H9 (cell line): ENCODE measurements around the gene FGF22. TPM values are rescaled to one million over a fixed set of nuclear protein-coding genes. Genes with fewer than 3 reads are reported as not detected.

Experiments used
- DNase-seq: peaks from one replicate; pipeline ENCODE4 v3.0.0-alpha.2; 2017
- H2AFZ ChIP-seq: one replicate; pipeline ENCODE4 v1.6.1; 2013; ENCODE audit warnings: mild to moderate bottlenecking, low read length, control low read depth, moderate library complexity
- H2AK5ac ChIP-seq: 2 replicates; pipeline ENCODE4 v1.6.1; 2013; ENCODE audit warnings: low read length, control low read depth, mixed read lengths; ENCODE audit not compliant: insufficient read length
- H2BK120ac ChIP-seq: one replicate; pipeline ENCODE4 v1.6.1; 2013; ENCODE audit warnings: low read depth, mild to moderate bottlenecking, low read length, control low read depth, inconsistent platforms; ENCODE audit not compliant: poor library complexity, severe bottlenecking
- H2BK12ac ChIP-seq: 2 replicates; pipeline ENCODE4 v1.6.1; 2013; ENCODE audit warnings: low read length, control low read depth, mixed read lengths, low read depth; ENCODE audit not compliant: insufficient read length
- H2BK15ac ChIP-seq: 2 replicates; pipeline ENCODE4 v1.6.1; 2013; ENCODE audit warnings: low read depth, low read length, control low read depth
- H2BK20ac ChIP-seq: one replicate; pipeline ENCODE4 v1.6.1; 2013; ENCODE audit warnings: low read depth, mild to moderate bottlenecking, low read length, control low read depth, inconsistent platforms; ENCODE audit not compliant: poor library complexity, severe bottlenecking
- H2BK5ac ChIP-seq: 2 replicates; pipeline ENCODE4 v1.6.1; 2013; ENCODE audit warnings: low read length, control low read depth, mixed read lengths; ENCODE audit not compliant: insufficient read length
- H3K14ac ChIP-seq: 2 replicates; pipeline ENCODE4 v1.6.1; 2013; ENCODE audit warnings: low read length, control low read depth; ENCODE audit not compliant: insufficient read depth
- H3K18ac ChIP-seq: 2 replicates; pipeline ENCODE4 v1.6.1; 2013; ENCODE audit warnings: low read depth, mild to moderate bottlenecking, mixed read lengths, low read length, control low read depth; ENCODE audit not compliant: insufficient read length
- H3K23ac ChIP-seq: 2 replicates; pipeline ENCODE4 v1.6.1; 2013; ENCODE audit warnings: low read length, control low read depth, mixed read lengths, low read depth; ENCODE audit not compliant: insufficient read length
- H3K23me2 ChIP-seq: 2 replicates; pipeline ENCODE4 v1.6.1; 2013; ENCODE audit warnings: low read depth, mild to moderate bottlenecking, mixed read lengths, low read length, control low read depth; ENCODE audit not compliant: insufficient read length, poor library complexity, severe bottlenecking
- H3K27ac ChIP-seq: 2 replicates; pipeline ENCODE4 v1.5.1; 2013; ENCODE audit warnings: low read length, control low read depth, mixed read lengths, low read depth; ENCODE audit not compliant: insufficient read length
- H3K27me3 ChIP-seq: 2 replicates; pipeline ENCODE4 v1.6.1; 2013; ENCODE audit warnings: low read length, control low read depth, inconsistent platforms; ENCODE audit not compliant: insufficient read depth
- H3K4ac ChIP-seq: 2 replicates; pipeline ENCODE4 v1.6.1; 2013; ENCODE audit warnings: low read depth, mild to moderate bottlenecking, control low read depth, inconsistent platforms, low read length, moderate library complexity
- H3K4me1 ChIP-seq: 2 replicates; pipeline ENCODE4 v1.6.1; 2013; ENCODE audit warnings: low read length, control low read depth, inconsistent platforms; ENCODE audit not compliant: insufficient read depth
- H3K4me2 ChIP-seq: 2 replicates; pipeline ENCODE4 v1.6.1; 2013; ENCODE audit warnings: low read length, control low read depth, mixed read lengths; ENCODE audit not compliant: insufficient read length, insufficient read depth
- H3K56ac ChIP-seq: 2 replicates; pipeline ENCODE4 v1.6.1; 2013; ENCODE audit warnings: low read depth, mild to moderate bottlenecking, mixed read lengths, low read length, control low read depth; ENCODE audit not compliant: insufficient read length
- H3K79me1 ChIP-seq: 2 replicates; pipeline ENCODE4 v1.6.1; 2013; ENCODE audit warnings: low read depth, mild to moderate bottlenecking, moderate library complexity, low read length, control low read depth, inconsistent platforms; ENCODE audit not compliant: insufficient read depth, poor library complexity, severe bottlenecking
- H3K79me2 ChIP-seq: 2 replicates; pipeline ENCODE4 v1.6.1; 2013; ENCODE audit warnings: low read length, control low read depth, inconsistent platforms; ENCODE audit not compliant: insufficient read depth
- H3K9ac ChIP-seq: 2 replicates; pipeline ENCODE4 v1.6.1; 2013; ENCODE audit warnings: low read length, control low read depth, mixed read lengths; ENCODE audit not compliant: insufficient read length; ENCODE audit errors: extremely low read depth
- H3K9me3 ChIP-seq: one replicate; pipeline ENCODE4 v1.6.1; 2013; ENCODE audit warnings: low read depth, low read length, inconsistent platforms; ENCODE audit not compliant: control insufficient read depth
- H3T11ph ChIP-seq: one replicate; pipeline ENCODE4 v1.6.1; 2013; ENCODE audit warnings: mild to moderate bottlenecking, low read length, control low read depth, inconsistent platforms
- H4K20me1 ChIP-seq: one replicate; pipeline ENCODE4 v1.6.1; 2013; ENCODE audit not compliant: control insufficient read depth, insufficient read length, insufficient read depth
- H4K5ac ChIP-seq: 2 replicates; pipeline ENCODE4 v1.6.1; 2013; ENCODE audit warnings: low read depth, mild to moderate bottlenecking, mixed read lengths, low read length, control low read depth; ENCODE audit not compliant: insufficient read length
- H4K8ac ChIP-seq: replicated peaks from 2 replicates; pipeline ENCODE4 v1.6.1; 2013; ENCODE audit warnings: low read length, control low read depth, mixed read lengths, low read depth; ENCODE audit not compliant: insufficient read length
- H4K91ac ChIP-seq: 2 replicates; pipeline ENCODE4 v1.6.1; 2013; ENCODE audit warnings: low read depth, mild to moderate bottlenecking, moderate library complexity, mixed read lengths, low read length, control low read depth; ENCODE audit not compliant: insufficient read length
- H3K27ac Mint-ChIP-seq, 3 experiments: 2 replicates in 2 of 3; 3 replicates in 1 of 3; pipeline ENCODE4 v1.8.0; 2020 to 2021; ENCODE audit warnings: mixed read lengths in 3 of 3, mild to moderate bottlenecking in 1 of 3, moderate library complexity in 1 of 3
- H3K27me3 Mint-ChIP-seq: 2 replicates; pipeline ENCODE4 v1.8.0; 2021; ENCODE audit warnings: low read depth, mild to moderate bottlenecking, moderate library complexity, mixed read lengths
- H3K36me3 Mint-ChIP-seq, 3 experiments: 2 replicates in 2 of 3; 3 replicates in 1 of 3; pipeline ENCODE4 v1.8.0; 2020 to 2021; ENCODE audit warnings: low read depth in 3 of 3, mixed read lengths in 3 of 3; ENCODE audit not compliant: insufficient read depth in 1 of 3
- H3K4me1 Mint-ChIP-seq, 2 experiments: 2 replicates each; pipeline ENCODE4 v1.8.0; 2020; ENCODE audit warnings: mixed read lengths in 2 of 2
- H3K4me3 Mint-ChIP-seq, 2 experiments: 2 replicates in 1 of 2; 3 replicates in 1 of 2; pipeline ENCODE4 v1.8.0; 2020 to 2021; ENCODE audit warnings: mild to moderate bottlenecking in 2 of 2, mixed read lengths in 2 of 2, moderate library complexity in 1 of 2
- H3K9me3 Mint-ChIP-seq, 2 experiments: 2 replicates in 1 of 2; 3 replicates in 1 of 2; pipeline ENCODE4 v1.8.0; 2020; ENCODE audit warnings: mild to moderate bottlenecking in 2 of 2, mixed read lengths in 2 of 2, moderate library complexity in 1 of 2
- CTCF ChIP-seq: fragments of 200-600 bp; sonication (generic); conservative IDR thresholded peaks from 3 replicates; pipeline ENCODE4 v1.8.0; 2021; ENCODE audit warnings: antibody characterized with exemption, mild to moderate bottlenecking
- WGBS: extraction: QIAGEN DNeasy Blood & Tissue Kit; methylation state at CpG from one replicate; pipeline ENCODE4 v1.1.7; 2013; ENCODE audit warnings: missing lambda C conversion rate, low lambda C conversion rate, mixed read lengths; ENCODE audit not compliant: insufficient read length; ENCODE audit errors: extremely low coverage; 5-methylcytosine and 5-hydroxymethylcytosine counted together
- total RNA-seq: library from RNA; stranded (reverse); gene quantifications from 2 replicates; pipeline ENCODE4 v1.2.1, GENCODE V29; 2021

Gene FGF22
- total RNA-seq, 1 experiment from 2014 or later, result 0.72 TPM

- Histone ChIP-seq H3K79me1 (no peaks in the 10 kb centered on the region), H4K5ac (no peak overlapping the region), H3K23ac (no peak overlapping the region), H3K79me2 (no peaks in the 10 kb centered on the region), H3K18ac (no peak overlapping the region), H3K27ac (no peak overlapping the region), H3K27me3 (no peaks in the 10 kb centered on the region), H3K4ac (no peak overlapping the region), H2BK5ac (no peak overlapping the region), H4K8ac (no peak overlapping the region), H3K4me1 (no peaks in the 10 kb centered on the region), H3K9ac (no peak overlapping the region), H2BK12ac (no peak overlapping the region), H2BK20ac (no peak overlapping the region), H3K14ac (no peak overlapping the region), H3K4me2 (no peak overlapping the region), H3K56ac (no peak overlapping the region), H4K20me1 (no peaks in the 10 kb centered on the region), H3K9me3 (no peaks in the 10 kb centered on the region), H2AFZ (no peak overlapping the region), H2AK5ac (no peak overlapping the region), H2BK120ac (no peak overlapping the region), H3K23me2 (no peaks in the 10 kb centered on the region), H4K91ac (no peak overlapping the region), H3T11ph (no peak overlapping the region), H2BK15ac (no peak overlapping the region)
- H3K4me1 Mint-ChIP-seq, result peaks cover 3% of the 10 kb centered on the region in 2 experiments; a peak in 1 of 4 replicates
- H3K4me3 Mint-ChIP-seq, result no peak overlapping the region
- H3K9me3 Mint-ChIP-seq, result peaks cover 3 to 5% of the 10 kb centered on the region in 2 experiments; a peak in 2 of 5 replicates
- no CpG with 5 or more reads among the region's 15 CpGs for WGBS
- no peak for TF ChIP-seq CTCF
- no peak overlapping the region for H3K27ac Mint-ChIP-seq
- DNase-seq, result no peak
- H3K27me3 Mint-ChIP-seq, result peaks cover 10% of the 10 kb centered on the region
- no peaks in the 10 kb centered on the region for H3K36me3 Mint-ChIP-seq
These were observed 48.5 kb downstream of the FGF22 start for GRCh38 chr19:688214-688613.
